Skeletal muscle tissue (tissue), 4 donors: ENCODE data around the gene ZFHX3. TPM values are rescaled to one million over a fixed set of nuclear protein-coding genes. Genes with fewer than 3 reads are reported as not detected.
"Not testable (repeated sequence)": the region's sequence is repeated elsewhere in the genome, so short reads cannot be mapped to it uniquely, and the experiment has no call there.

Experiments used
- H3K27ac ChIP-seq: one replicate; pipeline ENCODE4 v1.7.0; 2013; ENCODE audit warnings: mild to moderate bottlenecking, low read depth, low read length, inconsistent platforms
- H3K27me3 ChIP-seq, 3 donors: one replicate each; pipeline ENCODE4 v1.7.0; 2013; ENCODE audit warnings: low read length in 3 of 3; ENCODE audit not compliant: control insufficient read depth in 3 of 3, insufficient read depth in 3 of 3
- H3K36me3 ChIP-seq, 3 donors: one replicate each; pipeline ENCODE4 v1.7.0; 2013; ENCODE audit warnings: low read length in 3 of 3; ENCODE audit not compliant: control insufficient read depth in 3 of 3, insufficient read depth in 3 of 3
- H3K4me1 ChIP-seq, 3 donors: one replicate each; pipeline ENCODE4 v1.7.0; 2013; ENCODE audit warnings: low read length in 3 of 3, mild to moderate bottlenecking in 3 of 3; ENCODE audit not compliant: control insufficient read depth in 3 of 3, insufficient read depth in 3 of 3
- H3K4me3 ChIP-seq, 3 donors: one replicate each; pipeline ENCODE4 v1.7.0; 2013; ENCODE audit warnings: low read length in 3 of 3
- H3K9ac ChIP-seq, 3 donors: one replicate each; pipeline ENCODE4 v1.7.0; 2013; ENCODE audit warnings: low read length in 3 of 3, mild to moderate bottlenecking in 3 of 3, moderate library complexity in 2 of 3, low read depth in 1 of 3
- H3K9me3 ChIP-seq, 3 donors: one replicate each; pipeline ENCODE4 v1.7.0; 2013; ENCODE audit warnings: low read length in 3 of 3; ENCODE audit not compliant: control insufficient read depth in 3 of 3
- total RNA-seq: library from RNA; depleted of rRNA; stranded (reverse); fragments of >200 nt; gene quantifications from one replicate; pipeline ENCODE4 v1.2.3, GENCODE V29; 2014
- donor health status: Osteomylitis.

The ZFHX3 gene
- total RNA-seq, 1 donor from 2014 or later, result 8.9 TPM

DNA sequence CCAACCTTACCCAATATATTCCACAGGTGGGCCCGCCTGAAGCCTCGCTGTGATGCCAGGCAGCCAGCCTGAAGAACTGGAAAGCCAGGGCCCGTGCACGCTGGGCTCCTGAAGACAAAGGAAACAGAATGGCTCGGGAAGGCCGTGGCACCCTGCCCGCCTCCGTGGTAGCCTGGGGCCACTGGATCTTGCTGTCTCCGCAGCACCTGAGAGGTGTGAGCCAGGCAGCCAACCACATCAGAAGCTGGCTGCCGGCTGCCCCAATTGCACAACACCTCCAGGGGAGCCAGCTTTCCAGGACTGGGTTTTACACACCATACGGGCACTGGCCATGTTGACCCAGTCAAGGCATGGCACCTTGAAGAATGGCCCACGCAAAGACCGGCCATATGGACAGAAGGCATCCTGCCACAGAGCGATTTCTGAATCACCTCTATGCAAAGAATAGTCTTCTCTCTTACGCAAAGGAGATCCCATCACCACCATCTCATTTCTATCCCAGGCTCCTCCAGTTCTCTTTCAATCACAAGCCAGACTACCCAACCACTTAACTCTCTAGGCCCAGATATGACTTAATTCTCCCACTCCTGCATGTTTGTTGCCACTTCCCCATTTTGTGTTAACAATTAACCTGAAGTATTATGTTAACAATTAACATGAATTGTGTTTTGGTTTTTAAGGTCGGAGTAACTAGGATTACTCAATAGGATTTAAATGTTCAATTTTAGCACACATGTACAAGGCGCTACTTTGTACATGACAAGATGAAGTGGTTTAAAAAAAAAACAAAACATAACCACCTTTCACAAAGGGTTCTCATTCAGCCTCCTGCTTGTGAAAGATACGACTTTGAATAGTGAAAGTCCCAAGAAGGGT, 32.1 kb downstream of the ZFHX3 start:
- no peaks in the 10 kb centered on the region for H3K27me3 ChIP-seq
- no peak overlapping the region for H3K9ac ChIP-seq
- no peak overlapping the region for H3K4me3 ChIP-seq
- peaks cover 37 to 66% (median 45%) of the 10 kb centered on the region in 3 donors for H3K4me1 ChIP-seq
- H3K36me3 ChIP-seq, result no peaks in the 10 kb centered on the region
- no peak overlapping the region for H3K27ac ChIP-seq
- no peaks in the 10 kb centered on the region for H3K9me3 ChIP-seq

DNA sequence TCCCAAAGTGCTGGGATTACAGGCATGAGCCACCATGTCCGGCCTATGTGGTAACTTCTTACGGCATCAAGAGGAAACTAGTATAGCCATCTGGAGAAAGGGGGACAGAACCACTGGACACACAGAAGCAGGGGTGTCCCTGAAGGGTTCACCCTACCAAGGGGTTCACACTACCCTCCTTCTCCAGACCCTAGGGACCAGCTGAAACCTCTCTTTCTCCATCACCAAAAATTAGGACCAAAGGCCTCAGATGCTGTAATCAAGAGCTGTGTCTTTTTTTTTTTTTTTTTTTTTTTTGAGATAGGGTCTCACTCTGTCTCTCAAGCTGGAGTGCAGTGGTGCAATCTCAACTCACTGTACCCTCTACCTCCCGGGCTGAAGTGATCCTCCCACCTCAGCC, 33.2 kb downstream of the ZFHX3 start:
- Histone ChIP-seq H3K36me3 (no peaks in the 10 kb centered on the region), H3K4me3 (no peak overlapping the region)

DNA sequence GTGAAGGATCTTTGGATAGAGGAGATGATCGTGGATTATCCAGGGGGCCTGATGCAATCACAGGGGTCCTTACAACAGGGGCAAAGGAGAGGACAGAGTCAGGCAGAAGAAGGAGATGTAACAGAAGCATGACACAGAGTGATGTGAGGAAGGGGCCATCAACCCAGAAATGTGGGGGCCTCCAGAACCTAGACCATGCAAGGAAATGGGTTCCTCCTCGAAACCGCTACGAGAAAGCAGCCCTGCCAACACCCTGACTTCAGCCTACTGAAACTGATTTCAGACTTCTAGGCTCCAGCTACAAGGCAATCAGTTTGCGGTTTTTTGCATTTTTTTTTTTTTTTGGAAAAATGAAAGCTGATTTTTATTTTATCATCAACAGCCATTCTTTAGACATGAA, 34.0 kb downstream of the ZFHX3 start:
- no peak overlapping the region for H3K27ac ChIP-seq
- no peak overlapping the region for H3K9ac ChIP-seq
- H3K4me3 ChIP-seq, result no peak overlapping the region
- no peaks in the 10 kb centered on the region for H3K9me3 ChIP-seq
- H3K36me3 ChIP-seq, result no peaks in the 10 kb centered on the region
- no peaks in the 10 kb centered on the region for H3K27me3 ChIP-seq
- peaks cover 34 to 57% (median 36%) of the 10 kb centered on the region in 3 donors for H3K4me1 ChIP-seq

More for the DNA sequence above, 33.2 kb downstream of the ZFHX3 start:
- Histone ChIP-seq H3K9me3 (no peaks in the 10 kb centered on the region), H3K27ac (no peak overlapping the region), H3K4me1 (peaks cover 42 to 65% (median 44%) of the 10 kb centered on the region in 3 donors), H3K27me3 (no peaks in the 10 kb centered on the region), H3K9ac (no peak overlapping the region)

DNA sequence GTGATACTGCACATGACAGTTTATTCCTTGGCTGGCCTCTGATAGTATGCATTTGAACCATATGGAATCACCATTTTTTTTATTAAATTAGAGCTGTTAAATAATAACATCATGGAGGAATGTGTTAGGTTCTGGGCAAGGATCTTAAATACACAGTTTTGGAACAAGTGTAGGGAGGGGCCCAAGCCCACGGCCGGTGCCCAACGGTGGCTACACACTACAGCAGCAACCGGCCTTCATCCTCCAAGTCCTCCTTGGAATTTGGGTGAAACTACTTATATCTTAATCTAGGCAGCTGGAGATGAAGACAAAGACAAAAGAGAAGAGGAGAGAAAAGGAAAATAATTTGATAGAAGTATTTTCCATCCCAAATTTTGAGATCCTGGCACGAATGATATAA, 35.6 kb downstream of the ZFHX3 start:
- Histone ChIP-seq H3K27ac (peak overlapping the region; percentile 54), H3K27me3 (no peaks in the 10 kb centered on the region), H3K36me3 (no peaks in the 10 kb centered on the region), H3K9ac (no peak overlapping the region), H3K9me3 (no peaks in the 10 kb centered on the region), H3K4me1 (peaks cover 27 to 57% (median 31%) of the 10 kb centered on the region in 3 donors), H3K4me3 (no peak overlapping the region)

DNA sequence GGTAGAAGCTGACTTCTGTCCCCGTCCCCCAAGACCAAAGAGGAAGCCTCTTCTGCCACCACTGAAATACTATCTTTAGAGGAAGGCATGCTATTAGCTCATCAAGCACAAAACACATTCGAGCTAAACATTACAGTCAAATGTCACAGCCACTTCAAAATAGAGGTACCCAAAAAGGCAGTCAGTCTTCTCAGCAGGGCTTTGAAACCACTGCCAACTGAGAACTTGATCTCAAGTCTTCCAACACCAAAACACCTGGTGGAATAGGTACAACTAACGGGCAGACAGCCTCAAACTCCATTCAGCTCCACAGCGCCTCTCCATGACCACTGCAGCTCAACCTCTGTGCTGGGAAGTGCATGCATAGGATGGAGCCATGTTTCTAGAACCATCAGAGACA, 36.0 kb downstream of the ZFHX3 start:
- H3K4me3 ChIP-seq, result peak overlapping the region in 1 of 3 donors; percentile 42
- H3K27ac ChIP-seq, result peak overlapping the region; percentile 54
- no peaks in the 10 kb centered on the region for H3K27me3 ChIP-seq
- no peak overlapping the region for H3K9ac ChIP-seq
- peaks cover 25 to 58% (median 30%) of the 10 kb centered on the region in 3 donors for H3K4me1 ChIP-seq
- H3K36me3 ChIP-seq, result no peaks in the 10 kb centered on the region
- no peaks in the 10 kb centered on the region for H3K9me3 ChIP-seq

DNA sequence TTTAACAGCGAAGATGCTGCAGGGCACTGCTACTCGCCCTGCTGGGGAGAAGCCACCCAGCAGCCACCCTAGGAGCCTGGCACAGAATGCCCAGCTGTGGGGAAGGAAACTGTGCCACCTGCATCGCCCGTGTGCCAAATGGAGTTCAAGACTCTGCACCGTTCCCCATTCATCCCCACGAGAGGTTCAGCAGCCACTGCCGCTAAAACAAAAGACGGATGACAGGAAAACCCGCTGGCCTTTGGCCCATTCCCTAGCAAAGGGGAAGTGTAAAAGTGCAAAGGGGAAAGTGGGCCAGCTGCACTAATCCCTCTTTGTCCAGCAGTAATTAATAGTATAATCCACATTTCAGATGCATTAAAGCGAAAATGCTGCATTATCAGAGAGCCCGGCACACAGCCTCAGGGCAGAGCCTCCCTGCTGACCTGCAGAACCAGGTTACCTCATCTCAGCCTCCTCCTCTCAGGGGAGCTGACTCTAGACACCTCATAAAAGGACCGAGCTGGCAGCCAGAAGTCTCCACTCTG, 37.7 kb downstream of the ZFHX3 start:
- Histone ChIP-seq H3K27ac (no peak overlapping the region), H3K36me3 (no peaks in the 10 kb centered on the region), H3K4me3 (peak overlapping the region in 1 of 3 donors; percentile 35), H3K27me3 (no peaks in the 10 kb centered on the region), H3K9me3 (no peaks in the 10 kb centered on the region), H3K4me1 (peaks cover 19 to 46% (median 19%) of the 10 kb centered on the region in 3 donors), H3K9ac (no peak overlapping the region)

DNA sequence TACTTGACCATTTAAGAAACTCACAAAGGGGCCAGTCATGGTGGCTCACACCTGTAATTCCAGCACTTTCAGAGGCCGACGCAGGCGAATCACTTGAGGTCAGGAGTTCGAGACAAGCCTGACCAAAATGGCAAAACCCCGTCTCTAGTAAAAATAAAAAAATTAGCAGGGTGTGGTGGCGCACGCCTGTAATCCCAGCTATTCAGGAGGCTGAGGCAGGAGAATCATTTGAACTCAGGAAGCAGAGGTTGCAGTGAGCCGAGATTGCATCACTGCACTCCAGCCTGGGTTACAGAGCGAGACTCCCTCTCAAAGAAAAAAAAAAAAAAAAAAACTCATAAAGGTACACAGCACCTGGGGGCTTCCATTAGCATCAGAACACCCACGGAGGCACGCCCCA, 38.2 kb downstream of the ZFHX3 start:
- H3K27me3 ChIP-seq, H3K9ac ChIP-seq, H3K4me3 ChIP-seq, H3K27ac ChIP-seq, H3K9me3 ChIP-seq, H3K36me3 ChIP-seq: not testable (repeated sequence)
- H3K4me1 ChIP-seq, result peaks cover 19 to 46% (median 19%) of the 10 kb centered on the region in 3 donors

DNA sequence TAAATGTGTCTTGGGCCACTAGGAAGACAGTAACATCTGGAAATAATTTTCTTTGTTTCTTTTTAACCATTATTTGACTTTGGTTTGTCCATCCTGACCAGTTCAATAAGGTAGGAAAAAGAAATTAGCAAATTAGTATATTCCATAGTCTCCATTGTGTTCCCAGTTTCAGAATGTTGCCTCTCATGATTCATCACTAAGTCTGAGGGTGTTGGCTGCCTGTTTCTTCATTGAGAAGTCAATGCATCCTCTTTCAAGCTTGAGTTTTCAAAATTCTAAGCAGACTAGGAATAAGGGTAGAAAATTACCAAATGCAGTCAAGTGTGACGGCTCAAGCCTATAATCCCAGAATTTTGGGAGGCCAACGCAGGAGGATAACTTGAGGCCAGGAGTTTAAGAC, 41.9 kb downstream of the ZFHX3 start:
- H3K27ac ChIP-seq, result no peak overlapping the region

DNA sequence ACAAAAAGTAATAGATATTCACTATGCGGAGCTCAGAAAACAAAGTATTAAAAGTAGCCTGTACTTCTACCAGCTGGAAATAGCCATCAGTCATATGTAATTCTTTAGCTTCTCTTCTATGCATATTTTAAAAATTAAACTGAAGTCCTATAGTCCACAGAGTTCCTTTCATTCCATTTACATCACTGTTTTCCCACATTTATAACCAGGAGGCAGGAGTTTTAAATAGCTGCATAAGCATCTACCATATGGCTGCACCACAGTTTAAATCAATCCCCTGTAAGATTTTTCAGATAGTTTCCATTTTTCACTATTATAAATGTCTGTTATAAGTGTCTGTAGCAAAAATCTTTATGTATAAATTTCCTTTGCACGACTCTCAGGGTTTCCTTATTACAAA, 45.1 kb downstream of the ZFHX3 start:
- peaks cover 0 to 3% (median 0%) of the 10 kb centered on the region in 3 donors for H3K9me3 ChIP-seq
- no peaks in the 10 kb centered on the region for H3K27me3 ChIP-seq
- H3K4me1 ChIP-seq, result peaks cover 18 to 36% (median 24%) of the 10 kb centered on the region in 3 donors
- no peak overlapping the region for H3K27ac ChIP-seq
- no peak overlapping the region for H3K9ac ChIP-seq
- no peak overlapping the region for H3K4me3 ChIP-seq
- no peaks in the 10 kb centered on the region for H3K36me3 ChIP-seq

More for the DNA sequence above, 41.9 kb downstream of the ZFHX3 start:
- Histone ChIP-seq H3K9me3 (peaks cover 0 to 3% (median 0%) of the 10 kb centered on the region in 3 donors), H3K9ac (no peak overlapping the region), H3K4me1 (peaks cover 9 to 30% (median 12%) of the 10 kb centered on the region in 3 donors), H3K27me3 (no peaks in the 10 kb centered on the region), H3K4me3 (no peak overlapping the region), H3K36me3 (no peaks in the 10 kb centered on the region)

DNA sequence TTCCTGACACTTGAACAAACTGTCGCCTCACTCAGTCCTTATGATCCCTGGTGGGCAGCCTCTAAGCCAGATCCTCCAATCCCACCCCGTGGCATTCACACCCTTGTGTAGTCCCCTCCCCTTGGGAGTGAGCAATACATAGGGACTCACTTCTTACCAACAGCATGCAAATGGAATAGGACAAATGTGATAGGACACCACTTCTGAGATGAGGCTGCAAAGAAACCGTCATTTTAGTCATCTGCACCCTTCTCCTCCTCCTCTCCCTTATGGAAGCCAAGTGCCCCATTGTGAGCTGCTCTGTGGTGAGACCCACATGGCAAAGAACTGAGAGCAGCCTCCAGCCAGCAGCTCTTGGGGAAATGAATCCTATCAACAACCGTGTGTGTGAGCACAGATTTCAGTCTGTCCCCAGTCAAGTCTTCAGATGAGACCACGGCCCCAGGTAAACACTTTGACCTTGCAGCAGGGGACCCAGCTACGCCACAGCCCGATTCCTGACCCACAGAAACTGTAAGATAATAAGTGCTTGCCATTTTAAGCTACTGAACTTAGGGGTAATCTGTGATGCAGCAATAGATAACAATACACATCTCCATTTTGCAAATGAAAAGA, 46.9 kb downstream of the ZFHX3 start:
- H3K9ac ChIP-seq, result peak overlapping the region in 2 of 3 donors; percentile 40 to 65
- H3K27me3 ChIP-seq, result no peaks in the 10 kb centered on the region
- peak overlapping the region; percentile 65 for H3K27ac ChIP-seq
- H3K9me3 ChIP-seq, result peaks cover 0 to 3% (median 0%) of the 10 kb centered on the region in 3 donors
- no peaks in the 10 kb centered on the region for H3K36me3 ChIP-seq
- H3K4me3 ChIP-seq, result peak overlapping the region in 2 of 3 donors; percentile 41 to 50
- H3K4me1 ChIP-seq, result peaks cover 25 to 46% (median 36%) of the 10 kb centered on the region in 3 donors
